Lung (tissue), 12 donors: ENCODE results near the gene VPS33B. TPM values are rescaled to one million over a fixed set of nuclear protein-coding genes. Genes with fewer than 3 reads are reported as not detected.
"Not testable (repeated sequence)": the region's sequence is repeated elsewhere in the genome, so short reads cannot be mapped to it uniquely, and the experiment has no call there.

Source experiments
- ATAC-seq: fragments of 200-7000 bp; cut with Tn5 transposase; one replicate; pipeline ENCODE4 v1.9.1; 2020; ENCODE audit warnings: moderate number of reproducible peaks; ENCODE audit not compliant: insufficient read depth, low FRiP score
- DNase-seq, 3 donors: peaks; one replicate each; pipeline ENCODE4 v3.0.0-alpha.2; 2013 to 2017
- H3K27ac ChIP-seq, 2 donors: one replicate each; pipeline ENCODE4 v1.5.1; 2013; ENCODE audit warnings: mild to moderate bottlenecking in 2 of 2, moderate library complexity in 2 of 2, control low read depth in 1 of 2, inconsistent platforms in 1 of 2, low read depth in 1 of 2, low read length in 1 of 2
- H3K27me3 ChIP-seq, 3 donors: one replicate each; pipeline ENCODE4 v1.5.1; 2013; ENCODE audit warnings: low read length in 2 of 3; ENCODE audit not compliant: control insufficient read depth in 3 of 3, insufficient read depth in 3 of 3
- H3K36me3 ChIP-seq, 4 donors: one replicate each; pipeline ENCODE4 v1.5.1; 2013; ENCODE audit warnings: low read length in 4 of 4, mild to moderate bottlenecking in 1 of 4, moderate library complexity in 1 of 4; ENCODE audit not compliant: control insufficient read depth in 4 of 4, insufficient read depth in 4 of 4
- H3K4me1 ChIP-seq, 5 donors: one replicate each; pipeline ENCODE4 v1.5.1; 2013; ENCODE audit warnings: low read length in 5 of 5, mild to moderate bottlenecking in 2 of 5, moderate library complexity in 1 of 5; ENCODE audit not compliant: control insufficient read depth in 5 of 5, insufficient read depth in 5 of 5
- H3K4me3 ChIP-seq: one replicate; pipeline ENCODE4 v1.5.1; 2013; ENCODE audit warnings: mild to moderate bottlenecking, control low read depth, moderate library complexity
- H3K9ac ChIP-seq, 2 donors: one replicate each; pipeline ENCODE4 v1.5.1; 2013; ENCODE audit warnings: low read length in 2 of 2, control low read depth in 1 of 2; ENCODE audit not compliant: insufficient read depth in 1 of 2
- H3K9me3 ChIP-seq, 4 donors: one replicate each; pipeline ENCODE4 v1.5.1; 2013; ENCODE audit warnings: low read length in 3 of 4, mild to moderate bottlenecking in 1 of 4, moderate library complexity in 1 of 4; ENCODE audit not compliant: control insufficient read depth in 4 of 4, insufficient read depth in 3 of 4
- WGBS, 2 donors: extraction: QIAGEN DNeasy Blood & Tissue Kit; methylation state at CpG; one replicate each; pipeline ENCODE4 v1.1.7; 2013; 5-methylcytosine and 5-hydroxymethylcytosine counted together
- polyA plus RNA-seq, 2 donors: library from polyadenylated mRNA; stranded (reverse); fragments of 200-250 nt; gene quantifications; one replicate each; pipeline ENCODE4 v1.2.1, GENCODE V29; 2013
- total RNA-seq, 2 donors: library from RNA; depleted of rRNA in 1 of 2; stranded (reverse); fragments of >200 nt in 1 of 2; gene quantifications; one replicate each; pipeline ENCODE4 v1.2.1, GENCODE V29; 2014 to 2021
- TF ChIP-seq, protein P1 (sequence below): IDR thresholded peaks from 2 replicates; pipeline ENCODE4 v1.5.1; 2012; ENCODE audit warnings: mild to moderate bottlenecking; ENCODE audit errors: control extremely low read depth, extremely low read depth
- donor health status: control.
- donor health status: control.
- donor health status: Bipolar disorder and iron deficiency.
- donor health status: healthy.
- donor health status: DM: yes; HTN: yes; CAD: no.

Gene VPS33B
- total and polyA plus RNA-seq, 4 donors, result 6.5 to 20.7 (median 12.8) TPM

DNA sequence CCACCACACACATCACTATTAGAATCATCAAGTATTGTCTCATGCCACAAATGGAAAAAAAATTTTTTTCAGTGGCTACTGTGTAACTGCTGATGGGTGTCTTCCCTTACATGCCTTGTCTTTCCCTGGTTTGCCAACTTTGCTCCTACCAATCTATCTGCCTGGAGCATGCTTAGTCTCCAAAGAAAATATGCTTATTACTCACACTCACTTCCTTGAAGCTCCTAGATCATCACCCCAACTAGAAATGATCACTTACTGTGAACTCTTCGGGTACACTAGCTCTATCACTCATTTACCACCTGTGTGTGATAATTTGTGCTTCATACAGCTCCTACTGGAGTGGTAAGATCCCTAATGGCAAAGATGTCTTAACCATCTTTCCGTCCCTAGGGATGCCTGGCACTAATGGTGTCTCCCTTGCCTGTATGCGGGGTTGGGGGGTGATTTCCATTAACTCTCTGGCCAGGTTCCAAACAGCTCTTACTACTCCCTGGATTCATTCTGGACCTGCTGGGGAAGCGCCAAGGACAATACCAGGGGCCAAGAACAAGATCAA is 799 bp downstream of the VPS33B start:
- Histone ChIP-seq H3K9ac (peak overlapping the region; percentile 72 to 88), H3K9me3 (no peaks in the 10 kb centered on the region), H3K27me3 (no peaks in the 10 kb centered on the region), H3K4me3 (peak overlapping the region; percentile 91), H3K36me3 (peaks cover 0 to 9% (median 4%) of the 10 kb centered on the region in 4 donors), H3K27ac (peak overlapping the region; percentile 5 to 71), H3K4me1 (peaks cover 0 to 15% (median 6%) of the 10 kb centered on the region in 5 donors)
- WGBS, 2 donors, result 12 to 14% methylated on average over 4 of the region's 4 CpGs
- ATAC-seq (no peak), DNase-seq (peak in 1 of 3 donors; percentile 23)
- TF ChIP-seq, protein P1, sequence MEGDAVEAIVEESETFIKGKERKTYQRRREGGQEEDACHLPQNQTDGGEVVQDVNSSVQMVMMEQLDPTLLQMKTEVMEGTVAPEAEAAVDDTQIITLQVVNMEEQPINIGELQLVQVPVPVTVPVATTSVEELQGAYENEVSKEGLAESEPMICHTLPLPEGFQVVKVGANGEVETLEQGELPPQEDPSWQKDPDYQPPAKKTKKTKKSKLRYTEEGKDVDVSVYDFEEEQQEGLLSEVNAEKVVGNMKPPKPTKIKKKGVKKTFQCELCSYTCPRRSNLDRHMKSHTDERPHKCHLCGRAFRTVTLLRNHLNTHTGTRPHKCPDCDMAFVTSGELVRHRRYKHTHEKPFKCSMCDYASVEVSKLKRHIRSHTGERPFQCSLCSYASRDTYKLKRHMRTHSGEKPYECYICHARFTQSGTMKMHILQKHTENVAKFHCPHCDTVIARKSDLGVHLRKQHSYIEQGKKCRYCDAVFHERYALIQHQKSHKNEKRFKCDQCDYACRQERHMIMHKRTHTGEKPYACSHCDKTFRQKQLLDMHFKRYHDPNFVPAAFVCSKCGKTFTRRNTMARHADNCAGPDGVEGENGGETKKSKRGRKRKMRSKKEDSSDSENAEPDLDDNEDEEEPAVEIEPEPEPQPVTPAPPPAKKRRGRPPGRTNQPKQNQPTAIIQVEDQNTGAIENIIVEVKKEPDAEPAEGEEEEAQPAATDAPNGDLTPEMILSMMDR, result no peak

DNA sequence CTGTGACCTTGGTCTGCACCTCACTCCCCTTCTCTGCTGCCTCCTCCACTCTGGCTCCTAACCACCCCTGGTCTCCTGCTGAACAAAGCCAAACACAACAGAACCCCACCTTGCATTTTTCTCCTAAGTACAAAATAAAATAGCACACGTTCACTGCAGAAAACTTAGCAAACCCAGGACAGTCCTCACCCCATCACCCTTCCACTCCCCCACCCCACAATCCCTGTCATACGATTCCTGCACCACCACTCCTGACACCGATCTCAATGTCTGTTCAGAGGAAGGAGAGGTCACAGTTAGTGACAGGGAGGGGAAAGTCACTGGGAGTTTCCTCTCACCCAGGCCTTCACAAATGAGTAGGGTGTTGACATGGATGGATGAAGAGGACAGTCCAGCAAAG is 4.2 kb downstream of the VPS33B start:
- Histone ChIP-seq H3K27ac (no peak overlapping the region), H3K9me3 (no peaks in the 10 kb centered on the region), H3K27me3 (no peaks in the 10 kb centered on the region), H3K4me1 (peaks cover 0 to 15% (median 6%) of the 10 kb centered on the region in 5 donors), H3K36me3 (peaks cover 3 to 19% (median 16%) of the 10 kb centered on the region in 4 donors), H3K9ac (no peak overlapping the region), H3K4me3 (no peak overlapping the region)
- WGBS, 2 donors, result 72 to 77% methylated on average over 3 of the region's 3 CpGs
- DNase-seq (no peak), ATAC-seq (no peak)
- TF ChIP-seq, protein P1, result no peak

DNA sequence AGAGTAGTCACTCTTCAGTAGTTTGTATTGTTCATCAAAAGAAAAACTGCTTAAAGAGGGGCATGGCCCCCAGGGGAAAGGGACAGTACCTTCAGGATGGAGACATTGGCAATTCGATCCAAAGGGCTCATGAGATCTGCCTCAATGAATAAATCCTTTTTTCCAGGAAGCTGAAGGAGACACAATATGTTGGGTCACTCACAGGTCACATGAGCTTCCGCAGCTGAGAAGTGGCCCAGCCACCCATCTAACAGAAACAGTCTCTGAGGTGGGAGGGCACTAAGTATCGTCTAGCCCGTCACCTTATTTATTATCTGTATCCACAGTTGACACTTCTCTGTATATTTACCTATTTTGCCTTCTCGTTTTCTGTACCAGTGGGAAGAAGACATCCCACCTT is 4.7 kb downstream of the VPS33B start:
- H3K27ac ChIP-seq, result no peak overlapping the region
- H3K9ac ChIP-seq, result no peak overlapping the region
- H3K36me3 ChIP-seq, result peaks cover 4 to 24% (median 19%) of the 10 kb centered on the region in 4 donors
- H3K4me3 ChIP-seq, result no peak overlapping the region
- WGBS, 2 donors, result 78 to 82% methylated on average over 5 of the region's 5 CpGs
- no peaks in the 10 kb centered on the region for H3K9me3 ChIP-seq
- ATAC-seq (no peak), DNase-seq (no peak)
- TF ChIP-seq, protein P1, result no peak
- peaks cover 0 to 11% (median 5%) of the 10 kb centered on the region in 5 donors for H3K4me1 ChIP-seq
- no peaks in the 10 kb centered on the region for H3K27me3 ChIP-seq

DNA sequence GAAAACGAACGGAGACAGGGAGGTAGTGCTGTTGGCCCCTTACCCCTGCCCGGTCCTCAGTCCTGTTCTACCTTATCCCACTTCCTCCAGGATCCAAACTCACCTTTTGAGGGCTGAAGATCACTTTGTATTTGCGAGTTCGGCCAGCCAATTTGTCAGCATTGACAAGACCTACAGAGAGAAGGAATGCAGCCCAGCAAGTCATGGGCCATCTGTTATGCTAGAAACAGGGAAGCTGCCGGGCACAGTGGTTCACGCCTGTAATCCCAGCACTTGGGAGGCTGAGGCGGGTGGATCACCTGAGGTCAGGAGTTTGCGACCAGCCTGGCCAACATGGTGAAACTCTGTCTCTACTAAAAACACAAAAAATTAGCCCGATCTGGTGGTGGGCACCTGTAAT is 8.7 kb downstream of the VPS33B start:
- H3K36me3 ChIP-seq, result peaks cover 7 to 39% (median 31%) of the 10 kb centered on the region in 4 donors
- ATAC-seq, DNase-seq: not testable (repeated sequence)

More for the DNA sequence above, 8.7 kb downstream of the VPS33B start:
- not testable (repeated sequence) for H3K9ac ChIP-seq, H3K27me3 ChIP-seq, H3K9me3 ChIP-seq, H3K4me1 ChIP-seq, H3K27ac ChIP-seq, H3K4me3 ChIP-seq
- WGBS, 2 donors, result 95 to 96% methylated on average over 10 of the region's 10 CpGs
